ENCODE results near the gene RPL27A. TPM values are rescaled to one million over a fixed set of nuclear protein-coding genes. Genes with fewer than 3 reads are reported as not detected.

Gene RPL27A
- polyA plus RNA-seq, 4 donors = 2,503 to 4,316 (median 3,116) TPM

- WGBS, 3 donors = 1 to 2% (median 2%) methylated on average over 55 to 56 of the region's 56 CpGs
- no peaks in the 10 kb centered on the region for H3K27me3 ChIP-seq (ENCODE audit: control insufficient read depth in 3 of 3, insufficient read depth in 3 of 3, low read length in 3 of 3)
- H3K36me3 ChIP-seq (ENCODE audit: control insufficient read depth in 3 of 3, insufficient read depth in 2 of 3, low read depth in 1 of 3, low read length in 3 of 3) = peaks cover 14 to 42% (median 25%) of the 10 kb centered on the region in 3 donors
- H3K4me3 ChIP-seq (ENCODE audit: low read depth in 1 of 3, low read length in 3 of 3) = peak overlapping the region; percentile 33 to 81 (median 53)
- DNase-seq = peak; percentile 97
- FAIRE-seq = no peak
- peak overlapping the region; percentile 80 to 93 (median 92) for H3K27ac ChIP-seq (ENCODE audit: low read depth in 1 of 3, low read length in 2 of 3)
- peaks cover 3 to 13% (median 4%) of the 10 kb centered on the region in 3 donors for H3K4me1 ChIP-seq (ENCODE audit: control insufficient read depth in 3 of 3, insufficient read depth in 2 of 3, low read depth in 1 of 3, low read length in 2 of 3)
- no peaks in the 10 kb centered on the region for H3K9me3 ChIP-seq (ENCODE audit: control insufficient read depth in 2 of 2, insufficient read depth in 1 of 2, low read depth in 1 of 2, low read length in 1 of 2)
Observed at GRCh38 chr11:8688414-8689362, 6.1 kb downstream of the RPL27A start.

GRCh38 chr11:8689726-8690255 is 7.2 kb downstream of the RPL27A start:
- no peaks in the 10 kb centered on the region for H3K27me3 ChIP-seq (ENCODE audit: control insufficient read depth in 3 of 3, insufficient read depth in 3 of 3, low read length in 3 of 3)
- H3K4me1 ChIP-seq (ENCODE audit: control insufficient read depth in 3 of 3, insufficient read depth in 2 of 3, low read depth in 1 of 3, low read length in 2 of 3) = peaks cover 0 to 6% (median 4%) of the 10 kb centered on the region in 3 donors
- WGBS, 3 donors = 85 to 88% (median 87%) methylated on average over 8 of the region's 8 CpGs
- no peaks in the 10 kb centered on the region for H3K9me3 ChIP-seq (ENCODE audit: control insufficient read depth in 2 of 2, insufficient read depth in 1 of 2, low read depth in 1 of 2, low read length in 1 of 2)
- H3K36me3 ChIP-seq (ENCODE audit: control insufficient read depth in 3 of 3, insufficient read depth in 2 of 3, low read depth in 1 of 3, low read length in 3 of 3) = peaks cover 11 to 44% (median 22%) of the 10 kb centered on the region in 3 donors
- no peak for FAIRE-seq
- no peak overlapping the region for H3K4me3 ChIP-seq (ENCODE audit: low read depth in 1 of 3, low read length in 3 of 3)
- DNase-seq = no peak
- H3K27ac ChIP-seq (ENCODE audit: low read depth in 1 of 3, low read length in 2 of 3) = no peak overlapping the region

GRCh38 chr11:8690374-8691342 is 8.1 kb downstream of the RPL27A start:
- 85 to 87% (median 86%) methylated on average over 4 of the region's 4 CpGs for WGBS, 3 donors
- FAIRE-seq (no peak), DNase-seq (no peak)
- Histone ChIP-seq H3K9me3 (ENCODE audit: control insufficient read depth in 2 of 2, insufficient read depth in 1 of 2, low read depth in 1 of 2, low read length in 1 of 2) (no peaks in the 10 kb centered on the region), H3K4me3 (ENCODE audit: low read depth in 1 of 3, low read length in 3 of 3) (no peak overlapping the region), H3K27ac (ENCODE audit: low read depth in 1 of 3, low read length in 2 of 3) (no peak overlapping the region), H3K36me3 (ENCODE audit: control insufficient read depth in 3 of 3, insufficient read depth in 2 of 3, low read depth in 1 of 3, low read length in 3 of 3) (peaks cover 6 to 42% (median 15%) of the 10 kb centered on the region in 3 donors), H3K27me3 (ENCODE audit: control insufficient read depth in 3 of 3, insufficient read depth in 3 of 3, low read length in 3 of 3) (no peaks in the 10 kb centered on the region), H3K4me1 (ENCODE audit: control insufficient read depth in 3 of 3, insufficient read depth in 2 of 3, low read depth in 1 of 3, low read length in 2 of 3) (peaks cover 0 to 6% (median 4%) of the 10 kb centered on the region in 3 donors)

- FAIRE-seq (no peak), DNase-seq (no peak)
- H3K4me1 ChIP-seq (ENCODE audit: control insufficient read depth in 3 of 3, insufficient read depth in 2 of 3, low read depth in 1 of 3, low read length in 2 of 3) = peaks cover 0 to 6% (median 4%) of the 10 kb centered on the region in 3 donors
- H3K36me3 ChIP-seq (ENCODE audit: control insufficient read depth in 3 of 3, insufficient read depth in 2 of 3, low read depth in 1 of 3, low read length in 3 of 3) = peaks cover 2 to 45% (median 14%) of the 10 kb centered on the region in 3 donors
- no peaks in the 10 kb centered on the region for H3K9me3 ChIP-seq (ENCODE audit: control insufficient read depth in 2 of 2, insufficient read depth in 1 of 2, low read depth in 1 of 2, low read length in 1 of 2)
- no peak overlapping the region for H3K27ac ChIP-seq (ENCODE audit: low read depth in 1 of 3, low read length in 2 of 3)
- H3K27me3 ChIP-seq (ENCODE audit: control insufficient read depth in 3 of 3, insufficient read depth in 3 of 3, low read length in 3 of 3) = no peaks in the 10 kb centered on the region
- H3K4me3 ChIP-seq (ENCODE audit: low read depth in 1 of 3, low read length in 3 of 3) = no peak overlapping the region
- WGBS, 3 donors = 86 to 99% (median 94%) methylated on average over 6 of the region's 6 CpGs
Observed at GRCh38 chr11:8691601-8692000, 9.0 kb downstream of the RPL27A start.

GRCh38 chr11:8692417-8692816 is 9.8 kb downstream of the RPL27A start:
- Histone ChIP-seq H3K4me3 (ENCODE audit: low read depth in 1 of 3, low read length in 3 of 3) (no peak overlapping the region), H3K27me3 (ENCODE audit: control insufficient read depth in 3 of 3, insufficient read depth in 3 of 3, low read length in 3 of 3) (no peaks in the 10 kb centered on the region), H3K4me1 (ENCODE audit: control insufficient read depth in 3 of 3, insufficient read depth in 2 of 3, low read depth in 1 of 3, low read length in 2 of 3) (peaks cover 0 to 6% (median 4%) of the 10 kb centered on the region in 3 donors), H3K36me3 (ENCODE audit: control insufficient read depth in 3 of 3, insufficient read depth in 2 of 3, low read depth in 1 of 3, low read length in 3 of 3) (peaks cover 2 to 50% (median 10%) of the 10 kb centered on the region in 3 donors), H3K9me3 (ENCODE audit: control insufficient read depth in 2 of 2, insufficient read depth in 1 of 2, low read depth in 1 of 2, low read length in 1 of 2) (no peaks in the 10 kb centered on the region), H3K27ac (ENCODE audit: low read depth in 1 of 3, low read length in 2 of 3) (no peak overlapping the region)
- FAIRE-seq (no peak), DNase-seq (no peak)
- WGBS, 3 donors = 69 to 74% (median 72%) methylated on average over 3 of the region's 3 CpGs

- Histone ChIP-seq H3K27ac (ENCODE audit: low read depth in 1 of 3, low read length in 2 of 3) (no peak overlapping the region), H3K27me3 (ENCODE audit: control insufficient read depth in 3 of 3, insufficient read depth in 3 of 3, low read length in 3 of 3) (no peaks in the 10 kb centered on the region), H3K4me1 (ENCODE audit: control insufficient read depth in 3 of 3, insufficient read depth in 2 of 3, low read depth in 1 of 3, low read length in 2 of 3) (peaks cover 0 to 4% (median 2%) of the 10 kb centered on the region in 3 donors), H3K9me3 (ENCODE audit: control insufficient read depth in 2 of 2, insufficient read depth in 1 of 2, low read depth in 1 of 2, low read length in 1 of 2) (no peaks in the 10 kb centered on the region), H3K36me3 (ENCODE audit: control insufficient read depth in 3 of 3, insufficient read depth in 2 of 3, low read depth in 1 of 3, low read length in 3 of 3) (peaks cover 3 to 55% (median 10%) of the 10 kb centered on the region in 3 donors), H3K4me3 (ENCODE audit: low read depth in 1 of 3, low read length in 3 of 3) (no peak overlapping the region)
- FAIRE-seq (no peak), DNase-seq (no peak)
- 89 to 96% (median 91%) methylated on average over 6 of the region's 6 CpGs for WGBS, 3 donors
Observed at GRCh38 chr11:8693010-8693551, 10.5 kb downstream of the RPL27A start.

- no peak overlapping the region for H3K4me3 ChIP-seq (ENCODE audit: low read depth in 1 of 3, low read length in 3 of 3)
- peaks cover 0 to 4% (median 0%) of the 10 kb centered on the region in 3 donors for H3K4me1 ChIP-seq (ENCODE audit: control insufficient read depth in 3 of 3, insufficient read depth in 2 of 3, low read depth in 1 of 3, low read length in 2 of 3)
- peak overlapping the region in 1 of 3 donors; percentile 21 for H3K27ac ChIP-seq (ENCODE audit: low read depth in 1 of 3, low read length in 2 of 3)
- WGBS, 3 donors = 87 to 96% (median 94%) methylated on average over 7 of the region's 7 CpGs
- FAIRE-seq (no peak), DNase-seq (no peak)
- no peaks in the 10 kb centered on the region for H3K27me3 ChIP-seq (ENCODE audit: control insufficient read depth in 3 of 3, insufficient read depth in 3 of 3, low read length in 3 of 3)
- H3K9me3 ChIP-seq (ENCODE audit: control insufficient read depth in 2 of 2, insufficient read depth in 1 of 2, low read depth in 1 of 2, low read length in 1 of 2) = no peaks in the 10 kb centered on the region
- peaks cover 3 to 57% (median 10%) of the 10 kb centered on the region in 3 donors for H3K36me3 ChIP-seq (ENCODE audit: control insufficient read depth in 3 of 3, insufficient read depth in 2 of 3, low read depth in 1 of 3, low read length in 3 of 3)
Observed at GRCh38 chr11:8693555-8693954, 11.0 kb downstream of the RPL27A start.

Measured in small intestine (tissue), 7 donors.